AG04450 (cell line): Measurements from ENCODE around the gene CFB. TPM values are rescaled to one million over a fixed set of nuclear protein-coding genes. Genes with fewer than 3 reads are reported as not detected.

ENCODE experiments used
- CTCF ChIA-PET: fragments of 300-600, 350-600 bp; formaldehyde crosslinking; extraction: SDS; loops from one replicate; lab custom pipeline; 2022; ENCODE audit warnings: antibody characterized with exemption, inconsistent platforms; lab: Charles Lee
- POLR2A ChIA-PET: fragments of 350-600 bp; formaldehyde crosslinking; extraction: SDS; loops from one replicate; lab custom pipeline; 2021; ENCODE audit warnings: antibody characterized with exemption, inconsistent platforms; lab: Yijun Ruan, JAX
- DNase-seq: peaks from one replicate; pipeline ENCODE4 v3.0.0-alpha.2; 2011; ENCODE audit warnings: low read depth, low spot score
- H3K27ac ChIP-seq: one replicate; pipeline ENCODE4 v1.5.1; 2012; ENCODE audit warnings: low read depth, low read length, control low read depth
- H3K27me3 ChIP-seq: one replicate; pipeline ENCODE4 v1.6.0; 2012; ENCODE audit warnings: low read length; ENCODE audit not compliant: control insufficient read depth, insufficient read depth
- H3K4me3 ChIP-seq: 2 replicates; pipeline ENCODE4 v1.5.1; 2011; ENCODE audit warnings: mild to moderate bottlenecking, low read depth, low read length, control low read depth
- H3K9me3 ChIP-seq: 2 replicates; pipeline ENCODE4 v1.5.1; 2012; ENCODE audit warnings: low read length; ENCODE audit not compliant: control insufficient read depth, insufficient read depth
- CTCF ChIP-seq: IDR thresholded peaks from 2 replicates; pipeline ENCODE4 v1.5.1; 2011; ENCODE audit warnings: low read depth, low read length, control low read depth, inconsistent platforms
- polyA plus RNA-seq: library from polyadenylated mRNA; depleted of rRNA; stranded (reverse); fragments of >200 nt; gene quantifications from 2 replicates; pipeline ENCODE4 v1.2.3, GENCODE V29; 2011

CFB gene
- polyA plus RNA-seq, 1 experiment, result 14.0 TPM

DNA sequence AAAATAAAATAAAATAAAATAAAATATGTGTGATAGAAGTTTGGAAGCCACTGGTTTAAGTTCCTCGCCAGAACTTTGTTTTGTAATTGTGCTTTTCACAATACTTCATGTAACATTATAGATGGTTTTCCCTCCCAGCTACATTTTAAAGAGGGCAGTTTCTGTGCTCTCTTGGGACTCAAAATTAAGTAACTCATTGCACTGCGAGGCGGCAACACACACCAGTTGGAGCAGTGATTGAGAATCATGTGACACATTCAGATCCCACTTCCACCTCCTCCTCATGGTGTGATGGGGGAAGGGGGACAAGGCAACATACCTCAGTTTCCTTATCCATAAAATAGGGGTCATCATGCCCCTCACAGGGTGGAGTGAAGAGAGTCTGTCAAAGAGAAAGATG, 10.9 kb upstream of the CFB start:
- Histone ChIP-seq H3K4me3 (no peak overlapping the region), H3K27ac (no peak overlapping the region), H3K27me3 (no peaks in the 10 kb centered on the region), H3K9me3 (no peaks in the 10 kb centered on the region)
- POLR2A ChIA-PET, result no interaction called here
- no peak for TF ChIP-seq CTCF
- CTCF ChIA-PET, result no interaction called here
- DNase-seq, result no peak

GRCh38 chr6:31935823-31936222, 10.1 kb upstream of the CFB start:
- no peak overlapping the region for H3K27ac ChIP-seq
- TF ChIP-seq CTCF, result no peak
- ChIA-PET CTCF (no interaction called here), POLR2A (no interaction called here)
- no peaks in the 10 kb centered on the region for H3K27me3 ChIP-seq
- DNase-seq, result no peak
- H3K9me3 ChIP-seq, result no peaks in the 10 kb centered on the region
- H3K4me3 ChIP-seq, result no peak overlapping the region

DNA sequence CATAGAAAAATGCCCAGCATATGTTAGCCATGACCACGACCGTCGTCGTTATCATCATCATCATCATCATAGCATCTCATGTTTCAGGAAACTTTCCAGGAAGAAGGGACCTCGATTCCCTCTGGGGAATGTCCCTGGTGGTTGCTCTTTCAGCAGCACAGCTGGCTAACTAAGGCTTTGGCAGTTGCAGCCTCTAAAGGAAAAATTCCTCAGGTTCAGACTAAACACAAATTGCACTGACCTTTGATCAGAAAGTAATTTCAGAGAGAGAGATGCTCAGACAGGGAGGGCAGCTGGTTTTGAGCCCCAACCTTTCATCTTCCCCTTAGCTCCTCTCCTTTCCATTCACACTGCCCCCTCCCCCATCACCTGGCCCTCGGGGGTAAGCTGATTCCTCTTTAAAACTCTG, 5.6 kb upstream of the CFB start:
- no peak overlapping the region for H3K4me3 ChIP-seq
- POLR2A ChIA-PET, result no interaction called here
- no peaks in the 10 kb centered on the region for H3K27me3 ChIP-seq
- CTCF ChIA-PET, result interaction anchor here (1.3 to 2.6 kb wide), 2 partner anchors 11 to 12 kb away, joined by 3 to 16 read pairs; no protein-coding TSS in a partner anchor
- DNase-seq, result no peak
- no peak; the same call in 1 of the 2 replicates for TF ChIP-seq CTCF
- no peaks in the 10 kb centered on the region for H3K9me3 ChIP-seq
- no peak overlapping the region for H3K27ac ChIP-seq

GRCh38 chr6:31943742-31944141, 2.2 kb upstream of the CFB start:
- CTCF ChIA-PET, result interaction anchor here (1.5 kb wide), 1 partner anchor 9 kb away, joined by 5 read pairs; no protein-coding TSS in a partner anchor

More at GRCh38 chr6:31943742-31944141, 2.2 kb upstream of the CFB start:
- POLR2A ChIA-PET, result no interaction called here
- DNase-seq, result no peak
- Histone ChIP-seq H3K27ac (no peak overlapping the region), H3K9me3 (no peaks in the 10 kb centered on the region; the same call in 1 of the 2 replicates), H3K4me3 (no peak overlapping the region), H3K27me3 (no peaks in the 10 kb centered on the region)
- TF ChIP-seq CTCF, result no peak
